ENCODE results near the gene ROS1. TPM values are rescaled to one million over a fixed set of nuclear protein-coding genes. Genes with fewer than 3 reads are reported as not detected.

The ROS1 gene
- total RNA-seq, 1 experiment from 2014 or later = not detected

DNA sequence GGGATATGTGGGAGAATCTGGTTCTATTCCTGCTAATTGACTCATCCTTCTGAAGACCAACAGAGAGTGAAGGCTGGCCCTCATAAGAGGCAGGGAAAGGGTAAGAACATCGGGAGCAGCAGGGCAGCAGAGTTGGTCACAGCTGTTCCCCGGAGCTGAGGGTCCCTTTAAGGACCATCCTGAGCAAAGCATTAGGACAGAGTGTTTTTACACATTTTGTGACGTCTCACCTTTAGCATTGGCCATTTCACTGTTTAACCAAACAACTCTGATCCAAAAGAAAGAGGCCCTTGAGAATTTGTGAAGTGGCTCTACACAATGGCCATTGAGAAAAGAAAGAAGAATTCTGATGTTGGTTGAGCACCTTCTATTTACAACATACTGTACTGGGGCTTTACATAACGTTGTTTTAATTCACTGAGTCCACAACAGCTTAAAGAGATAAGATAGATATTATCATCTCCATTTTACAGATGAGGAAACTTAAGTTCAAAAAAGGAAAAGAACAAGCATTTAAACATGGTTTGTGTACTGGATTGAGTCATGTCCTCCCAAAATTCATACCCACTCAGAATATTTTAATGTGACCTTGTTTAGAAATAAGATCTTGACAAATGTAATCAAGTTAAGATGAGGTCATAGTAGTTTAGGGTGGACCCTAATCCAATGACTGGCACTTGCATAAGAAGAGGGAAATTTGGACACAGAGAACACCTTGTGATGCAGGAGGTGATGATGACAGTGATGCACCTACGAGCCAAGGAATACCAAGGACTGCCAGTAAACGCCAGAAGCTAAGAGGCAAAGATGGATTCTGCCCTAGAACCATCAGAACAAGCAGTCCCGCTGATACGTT, 98.4 kb downstream of the ROS1 start:
- H3K23ac ChIP-seq (ENCODE audit: insufficient read length, low read depth, low read length) = no peak overlapping the region
- no peak overlapping the region for H4K5ac ChIP-seq (ENCODE audit: insufficient read length, low read depth, low read length)
- no peak overlapping the region for H3K4me2 ChIP-seq (ENCODE audit: insufficient read depth, insufficient read length, low read length)
- peaks cover 0 to 4% (median 0%) of the 10 kb centered on the region in 3 experiments; a peak in 1 of 7 replicates for H3K36me3 Mint-ChIP-seq (ENCODE audit: insufficient read depth in 1 of 3, low read depth in 3 of 3)
- H3K9me3 Mint-ChIP-seq = peaks cover 0 to 3% of the 10 kb centered on the region in 2 experiments; a peak in 3 of 5 replicates
- H3K4ac ChIP-seq (ENCODE audit: low read depth, low read length) = no peak overlapping the region
- no peak overlapping the region for H3K14ac ChIP-seq (ENCODE audit: insufficient read depth, low read length)
- no peak overlapping the region for H2BK15ac ChIP-seq (ENCODE audit: low read depth, low read length)
- H3K9me3 ChIP-seq (ENCODE audit: control insufficient read depth, low read depth, low read length) = no peaks in the 10 kb centered on the region
- no peak overlapping the region for H2BK5ac ChIP-seq (ENCODE audit: insufficient read length, low read length)
- H4K91ac ChIP-seq (ENCODE audit: insufficient read length, low read depth, low read length) = no peak overlapping the region
- H3K4me1 ChIP-seq (ENCODE audit: insufficient read depth, low read length) = no peaks in the 10 kb centered on the region
- H4K8ac ChIP-seq (replicated peaks; ENCODE audit: insufficient read length, low read depth, low read length) = no peak overlapping the region
- no CpG with 5 or more reads among the region's 8 CpGs for WGBS (ENCODE audit: extremely low coverage, insufficient read length, low lambda C conversion rate)
- peaks cover 3 to 4% of the 10 kb centered on the region in 2 experiments for H3K4me1 Mint-ChIP-seq
- no peak for DNase-seq
- H4K20me1 ChIP-seq (ENCODE audit: control insufficient read depth, insufficient read depth, insufficient read length) = no peaks in the 10 kb centered on the region
- H3K79me2 ChIP-seq (ENCODE audit: insufficient read depth, low read length) = no peaks in the 10 kb centered on the region
- no peak overlapping the region for H2BK120ac ChIP-seq (ENCODE audit: low read depth, low read length, poor library complexity, severe bottlenecking)
- no peaks in the 10 kb centered on the region for H3K27me3 Mint-ChIP-seq (ENCODE audit: low read depth)
- H3K23me2 ChIP-seq (ENCODE audit: insufficient read length, low read depth, low read length, poor library complexity, severe bottlenecking) = no peaks in the 10 kb centered on the region
- no peak for TF ChIP-seq CTCF (conservative IDR thresholded peaks at IDR 0.05)
- no peak overlapping the region for H2BK20ac ChIP-seq (ENCODE audit: low read depth, low read length, poor library complexity, severe bottlenecking)
- no peak overlapping the region for H2BK12ac ChIP-seq (ENCODE audit: insufficient read length, low read depth, low read length)
- no peak overlapping the region for H3K56ac ChIP-seq (ENCODE audit: insufficient read length, low read depth, low read length)
- H3K27ac Mint-ChIP-seq = no peak overlapping the region
- no peak overlapping the region for H2AFZ ChIP-seq (ENCODE audit: low read length)
- H3K4me3 Mint-ChIP-seq = no peak overlapping the region
- H2AK5ac ChIP-seq (ENCODE audit: insufficient read length, low read length) = no peak overlapping the region
- no peaks in the 10 kb centered on the region for H3K79me1 ChIP-seq (ENCODE audit: insufficient read depth, low read depth, low read length, poor library complexity, severe bottlenecking)
- no peak overlapping the region for H3K27ac ChIP-seq (ENCODE audit: insufficient read length, low read depth, low read length)
- no peaks in the 10 kb centered on the region for H3K27me3 ChIP-seq (ENCODE audit: insufficient read depth, low read length)
- no peak overlapping the region for H3K18ac ChIP-seq (ENCODE audit: insufficient read length, low read depth, low read length)
- no peak overlapping the region for H3K9ac ChIP-seq (ENCODE audit: extremely low read depth, insufficient read length, low read length)
- H3T11ph ChIP-seq (ENCODE audit: low read length) = no peak overlapping the region
